ENCODE results near the gene VEZT.
A peak's percentile ranks its signal among the peaks of the same experiment; 100 is the strongest.

The VEZT gene

GRCh38 chr12:95197636-95198035, 20.0 kb upstream of the VEZT start:
- DNase-seq (ENCODE audit: extremely low spot score) = no peak
- ChIA-PET POLR2A (no interaction called here), CTCF (interaction anchor here (0.6 kb wide), 1 partner anchor 339 kb away, joined by 3 read pairs; no protein-coding TSS in a partner anchor)
- no peak for TF ChIP-seq HDGF (IDR thresholded peaks at IDR 0.05; ENCODE audit: borderline replicate concordance)
- no peak for TF ChIP-seq ELF4 (IDR thresholded peaks at IDR 0.05)
- TF ChIP-seq BHLHE40 (IDR thresholded peaks at IDR 0.05; ENCODE audit: borderline replicate concordance) = no peak
- no peak for TF ChIP-seq SUZ12 (IDR thresholded peaks at IDR 0.05)
- no peak for TF ChIP-seq SP1 (IDR thresholded peaks at IDR 0.05)
- TF ChIP-seq NFRKB (IDR thresholded peaks at IDR 0.05) = no peak
- TF ChIP-seq FOXA1 (IDR thresholded peaks at IDR 0.05) = no peak

GRCh38 chr12:95198914-95199313, 18.7 kb upstream of the VEZT start:
- TF ChIP-seq SP1 (IDR thresholded peaks at IDR 0.05) (no peak), SUZ12 (IDR thresholded peaks at IDR 0.05) (no peak), PKNOX1 (IDR thresholded peaks at IDR 0.05) (no peak), FOXA1 (IDR thresholded peaks at IDR 0.05) (no peak), BHLHE40 (IDR thresholded peaks at IDR 0.05; ENCODE audit: borderline replicate concordance) (no peak), NFRKB (IDR thresholded peaks at IDR 0.05) (no peak), FOXM1 (IDR thresholded peaks at IDR 0.05; ENCODE audit: borderline replicate concordance) (no peak), LEF1 (IDR thresholded peaks at IDR 0.05; ENCODE audit: borderline replicate concordance) (no peak), ARNT (IDR thresholded peaks at IDR 0.05) (no peak), HDGF (IDR thresholded peaks at IDR 0.05; ENCODE audit: borderline replicate concordance) (no peak), FOXK2 (IDR thresholded peaks at IDR 0.05) (no peak), L3MBTL2 (conservative IDR thresholded peaks at IDR 0.05) (no peak), CTBP1 (IDR thresholded peaks at IDR 0.05; ENCODE audit: borderline replicate concordance) (no peak)
- DNase-seq (ENCODE audit: extremely low spot score) = no peak
- CTCF ChIA-PET = no interaction called here
- POLR2A ChIA-PET = interaction anchor here (1.1 kb wide), 1 partner anchor 26 kb away, joined by 3 read pairs; no protein-coding TSS in a partner anchor

DNA sequence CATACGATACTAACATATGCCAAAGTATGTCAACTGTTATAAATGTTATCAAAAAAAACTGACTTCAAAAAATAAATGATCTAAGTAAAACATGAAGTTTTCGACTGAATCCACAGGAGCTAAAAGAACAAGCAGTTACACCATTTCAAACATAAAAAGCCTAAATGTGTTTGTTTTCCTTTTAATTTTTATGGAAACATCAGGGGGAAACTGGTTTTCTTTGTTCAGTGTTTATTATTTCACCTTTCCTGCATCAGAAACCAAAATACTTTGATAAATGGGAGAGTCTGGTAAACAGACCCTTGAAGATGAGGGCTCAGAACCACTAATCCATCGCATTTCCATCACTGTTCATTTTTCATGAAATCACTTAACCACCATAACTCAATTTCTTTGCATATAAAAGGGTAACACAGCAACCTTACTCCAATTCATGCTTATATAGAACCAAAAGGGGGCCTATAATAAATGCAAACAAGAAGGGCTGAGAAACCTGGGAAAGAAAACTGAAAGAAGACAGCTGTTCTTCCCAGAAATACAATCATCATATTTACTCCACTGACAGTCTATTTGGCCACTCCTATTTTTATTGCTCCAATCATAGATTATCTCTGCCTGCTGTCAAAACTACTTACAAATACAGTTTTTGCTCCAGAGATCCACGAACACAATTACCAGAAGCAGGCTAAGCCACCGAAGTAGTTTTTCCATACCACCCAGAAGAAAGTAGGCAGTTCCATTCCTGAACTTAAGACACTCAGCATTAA, 17.3 kb upstream of the VEZT start:
- peak; percentile 46 for TF ChIP-seq PKNOX1 (IDR thresholded peaks at IDR 0.05)
- no peak for TF ChIP-seq ARNT (IDR thresholded peaks at IDR 0.05)
- TF ChIP-seq FOXK2 (IDR thresholded peaks at IDR 0.05) = no peak
- TF ChIP-seq L3MBTL2 (conservative IDR thresholded peaks at IDR 0.05) = no peak
- TF ChIP-seq FOXA1 (IDR thresholded peaks at IDR 0.05) = no peak
- TF ChIP-seq ZNF384 (IDR thresholded peaks at IDR 0.05) = no peak
- ChIA-PET CTCF (interaction anchor here (0.6 to 1.9 kb wide), 3 partner anchors 13 to 1480 kb away, joined by 3 to 6 read pairs (median 4); partner anchors contain the start of genes FGD6 and VEZT), POLR2A (interaction anchor here (1.1 to 2.0 kb wide), 2 partner anchors 17 to 24 kb away, joined by 3 to 9 read pairs; partner anchors contain the start of genes FGD6 and VEZT)
- DNase-seq (ENCODE audit: extremely low spot score) = no peak

DNA sequence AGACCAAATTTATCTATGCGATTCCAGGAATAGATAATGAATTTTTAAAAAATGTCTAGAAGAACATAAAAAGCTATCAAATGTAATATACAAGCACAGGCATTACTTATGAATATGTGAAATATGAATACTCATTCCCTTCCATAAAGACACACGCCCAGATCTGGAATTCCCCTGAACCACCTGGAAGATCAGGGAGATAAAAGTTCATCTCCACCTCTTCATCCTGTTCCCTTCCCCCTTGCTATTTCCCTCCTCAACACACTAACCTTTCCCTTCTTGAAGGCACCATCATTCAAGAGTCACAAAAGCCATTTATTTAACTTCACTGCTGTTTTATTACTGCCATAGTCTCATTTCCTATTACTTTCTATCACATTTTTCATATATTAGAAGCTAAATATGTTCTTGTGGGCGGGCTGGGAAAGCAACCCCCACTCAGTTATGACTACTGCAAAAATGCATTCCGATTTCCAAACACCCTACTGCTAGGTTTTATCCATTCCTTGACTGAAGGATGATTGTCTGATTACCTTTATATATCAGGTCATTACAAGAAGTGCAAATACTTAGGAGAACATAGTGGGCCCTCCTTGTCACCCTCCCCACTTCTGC, 16.4 kb upstream of the VEZT start:
- ChIA-PET POLR2A (interaction anchor here (2.0 kb wide), 1 partner anchor 16 kb away, joined by 9 read pairs; the partner anchor contains the start of genes FGD6 and VEZT), CTCF (interaction anchor here (1.4 to 1.9 kb wide), 2 partner anchors 14 to 16 kb away, joined by 4 to 6 read pairs; partner anchors contain the start of genes FGD6 and VEZT)
- TF ChIP-seq HDGF (IDR thresholded peaks at IDR 0.05; ENCODE audit: borderline replicate concordance) (no peak), BHLHE40 (IDR thresholded peaks at IDR 0.05; ENCODE audit: borderline replicate concordance) (no peak), PKNOX1 (IDR thresholded peaks at IDR 0.05) (no peak), FOXA1 (IDR thresholded peaks at IDR 0.05) (no peak), TARDBP (IDR thresholded peaks at IDR 0.05) (no peak), FOXK2 (IDR thresholded peaks at IDR 0.05) (no peak), L3MBTL2 (conservative IDR thresholded peaks at IDR 0.05) (no peak)

GRCh38 chr12:95202691-95203486, 14.7 kb upstream of the VEZT start:
- POLR2A ChIA-PET = no interaction called here
- CTCF ChIA-PET = no interaction called here
- DNase-seq (ENCODE audit: extremely low spot score) = no peak
- TF ChIP-seq SP1 (IDR thresholded peaks at IDR 0.05) (no peak), HDGF (IDR thresholded peaks at IDR 0.05; ENCODE audit: borderline replicate concordance) (no peak), NFRKB (IDR thresholded peaks at IDR 0.05) (no peak), L3MBTL2 (conservative IDR thresholded peaks at IDR 0.05) (no peak)

More for the DNA sequence above, 16.4 kb upstream of the VEZT start:
- no peak for DNase-seq (ENCODE audit: extremely low spot score)

- ChIA-PET CTCF (no interaction called here), POLR2A (no interaction called here)
- TF ChIP-seq FOXM1 (IDR thresholded peaks at IDR 0.05; ENCODE audit: borderline replicate concordance) (no peak), CTBP1 (IDR thresholded peaks at IDR 0.05; ENCODE audit: borderline replicate concordance) (no peak), ELF4 (IDR thresholded peaks at IDR 0.05) (no peak), BHLHE40 (IDR thresholded peaks at IDR 0.05; ENCODE audit: borderline replicate concordance) (no peak), ZNF384 (IDR thresholded peaks at IDR 0.05) (no peak), PKNOX1 (IDR thresholded peaks at IDR 0.05) (no peak), FOXK2 (IDR thresholded peaks at IDR 0.05) (no peak), LEF1 (IDR thresholded peaks at IDR 0.05; ENCODE audit: borderline replicate concordance) (no peak), L3MBTL2 (conservative IDR thresholded peaks at IDR 0.05) (no peak), SUZ12 (IDR thresholded peaks at IDR 0.05) (no peak), HDGF (IDR thresholded peaks at IDR 0.05; ENCODE audit: borderline replicate concordance) (no peak)
Measured at GRCh38 chr12:95203487-95204030, 14.0 kb upstream of the VEZT start.

More at GRCh38 chr12:95203487-95204030, 14.0 kb upstream of the VEZT start:
- no peak for DNase-seq (ENCODE audit: extremely low spot score)
